RWPE2 (cell line): Measurements from ENCODE around the gene C8B.

ENCODE experiments used
- ATAC-seq: fragments of 200-7000 bp; cut with Tn5 transposase; 3 replicates; pipeline ENCODE4 v1.9.1; 2021; ENCODE audit warnings: low read depth
- DNase-seq: peaks from one replicate; pipeline ENCODE4 v3.0.0-alpha.2; 2020; ENCODE audit warnings: low spot score
- H3K27ac ChIP-seq: fragments of 450-650 bp; 2 replicates; pipeline ENCODE4 v1.5.1; 2017; ENCODE audit warnings: mild to moderate bottlenecking; ENCODE audit not compliant: poor library complexity, severe bottlenecking
- H3K27me3 ChIP-seq: fragments of 250-450 bp; sonication (Bioruptor Pico); 2 replicates; pipeline ENCODE4 v1.5.1; 2021; ENCODE audit warnings: mild to moderate bottlenecking, moderate library complexity; ENCODE audit not compliant: insufficient read depth, poor library complexity, severe bottlenecking
- H3K36me3 ChIP-seq: fragments of 250-450 bp; sonication (Bioruptor Pico); 2 replicates; pipeline ENCODE4 v1.5.1; 2020; ENCODE audit warnings: low read depth, mild to moderate bottlenecking, moderate library complexity
- H3K4me1 ChIP-seq: fragments of 250-450 bp; sonication (Bioruptor Pico); 2 replicates; pipeline ENCODE4 v1.5.1; 2021; ENCODE audit warnings: mild to moderate bottlenecking, moderate library complexity; ENCODE audit not compliant: insufficient read depth, poor library complexity, severe bottlenecking
- H3K4me3 ChIP-seq: fragments of 250-450 bp; sonication (Bioruptor Pico); 2 replicates; pipeline ENCODE4 v1.5.1; 2021; ENCODE audit warnings: mild to moderate bottlenecking, moderate library complexity; ENCODE audit not compliant: severe bottlenecking
- H3K9me3 ChIP-seq: fragments of 250-450 bp; sonication (Bioruptor Pico); 2 replicates; pipeline ENCODE4 v1.5.1; 2021; ENCODE audit warnings: mild to moderate bottlenecking, moderate library complexity; ENCODE audit not compliant: severe bottlenecking
- CTCF ChIP-seq: fragments of 450-650 bp; IDR thresholded peaks from one replicate; pipeline ENCODE4 v1.5.1; 2017; ENCODE audit warnings: mild to moderate bottlenecking, moderate library complexity; ENCODE audit not compliant: poor library complexity, severe bottlenecking

The C8B gene

GRCh38 chr1:57007948-57008347 is 42.1 kb upstream of the C8B start:
- no peak overlapping the region for H3K4me3 ChIP-seq
- H3K36me3 ChIP-seq, result no peaks in the 10 kb centered on the region
- H3K27me3 ChIP-seq, result peaks cover 4% of the 10 kb centered on the region
- H3K9me3 ChIP-seq, result no peaks in the 10 kb centered on the region
- no peak overlapping the region for H3K27ac ChIP-seq
- ATAC-seq, result no peak
- H3K4me1 ChIP-seq, result no peaks in the 10 kb centered on the region
- TF ChIP-seq CTCF, result no peak
- no peak for DNase-seq

GRCh38 chr1:57007472-57007871 is 41.7 kb upstream of the C8B start:
- ATAC-seq (no peak), DNase-seq (no peak)
- no peak for TF ChIP-seq CTCF
- Histone ChIP-seq H3K27me3 (peaks cover 4% of the 10 kb centered on the region), H3K9me3 (no peaks in the 10 kb centered on the region), H3K36me3 (no peaks in the 10 kb centered on the region), H3K4me3 (no peak overlapping the region), H3K4me1 (no peaks in the 10 kb centered on the region), H3K27ac (no peak overlapping the region)

- Histone ChIP-seq H3K27me3 (peaks cover 4% of the 10 kb centered on the region), H3K4me1 (no peaks in the 10 kb centered on the region)
Observed at GRCh38 chr1:57003398-57004139, 37.8 kb upstream of the C8B start.

GRCh38 chr1:56995414-56996100 is 29.7 kb upstream of the C8B start:
- Histone ChIP-seq H3K27me3 (no peaks in the 10 kb centered on the region), H3K36me3 (no peaks in the 10 kb centered on the region), H3K27ac (no peak overlapping the region), H3K9me3 (no peaks in the 10 kb centered on the region), H3K4me1 (no peaks in the 10 kb centered on the region), H3K4me3 (no peak overlapping the region)
- ATAC-seq, result no peak
- no peak for DNase-seq
- no peak for TF ChIP-seq CTCF

More at GRCh38 chr1:57003398-57004139, 37.8 kb upstream of the C8B start:
- H3K36me3 ChIP-seq, result no peaks in the 10 kb centered on the region
- no peak for ATAC-seq
- TF ChIP-seq CTCF, result no peak
- DNase-seq, result no peak
- no peak overlapping the region for H3K4me3 ChIP-seq
- no peaks in the 10 kb centered on the region for H3K9me3 ChIP-seq
- no peak overlapping the region for H3K27ac ChIP-seq

- ATAC-seq (no peak), DNase-seq (no peak)
- H3K4me1 ChIP-seq, result no peaks in the 10 kb centered on the region
- H3K27ac ChIP-seq, result no peak overlapping the region
- H3K9me3 ChIP-seq, result no peaks in the 10 kb centered on the region
- H3K4me3 ChIP-seq, result no peak overlapping the region
- H3K27me3 ChIP-seq, result no peaks in the 10 kb centered on the region
- TF ChIP-seq CTCF, result no peak
- H3K36me3 ChIP-seq, result no peaks in the 10 kb centered on the region
Observed at GRCh38 chr1:56993475-56993874, 27.7 kb upstream of the C8B start.
